Measurements from ENCODE around the gene ELAVL3. TPM values are rescaled to one million over a fixed set of nuclear protein-coding genes. Genes with fewer than 3 reads are reported as not detected.

The ELAVL3 gene
- not detected in 2 replicates for total RNA-seq

- no peak for DNase-seq (ENCODE audit: low read depth, low spot score)
Measured at GRCh38 chr19:11480715-11481533, at the start of gene ELAVL3. Gene ELAVL3, minus strand, starts transcription at chr19:11481046. Its CDS starts 438 bp downstream, at chr19:11480608.

GRCh38 chr19:11530432-11530831 is 49.6 kb upstream of the ELAVL3 start:
- DNase-seq (ENCODE audit: low read depth, low spot score) = peak; percentile 50

GRCh38 chr19:11528551-11529341 is 47.9 kb upstream of the ELAVL3 start, which contains the start of gene ECSIT:
Gene ECSIT, minus strand, starts transcription at chr19:11529134. Its CDS starts 9,964 bp downstream, at chr19:11519170.
- peak; percentile 95 for DNase-seq (ENCODE audit: low read depth, low spot score)

- DNase-seq (ENCODE audit: low read depth, low spot score) = no peak
Measured at GRCh38 chr19:11519138-11519537, 38.3 kb upstream of the ELAVL3 start.

GRCh38 chr19:11513946-11514345 is 33.1 kb upstream of the ELAVL3 start:
- no peak for DNase-seq (ENCODE audit: low read depth, low spot score)

GRCh38 chr19:11510444-11510843 is 29.6 kb upstream of the ELAVL3 start:
- no peak for DNase-seq (ENCODE audit: low read depth, low spot score)

GRCh38 chr19:11507370-11508078 is 26.7 kb upstream of the ELAVL3 start:
- DNase-seq (ENCODE audit: low read depth, low spot score) = no peak

- DNase-seq (ENCODE audit: low read depth, low spot score) = no peak
Measured at GRCh38 chr19:11506967-11507366, 26.1 kb upstream of the ELAVL3 start.

GRCh38 chr19:11506101-11506555 is 25.3 kb upstream of the ELAVL3 start:
- no peak for DNase-seq (ENCODE audit: low read depth, low spot score)

GRCh38 chr19:11505504-11506100 is 24.8 kb upstream of the ELAVL3 start, which contains the start of gene ZNF653:
Gene ZNF653, minus strand, starts transcription at chr19:11505839. Its CDS starts 53 bp downstream, at chr19:11505786.
- peak; percentile 76 for DNase-seq (ENCODE audit: low read depth, low spot score)

GRCh38 chr19:11505032-11505503 is 24.2 kb upstream of the ELAVL3 start:
- DNase-seq (ENCODE audit: low read depth, low spot score) = peak; percentile 81

GRCh38 chr19:11504502-11505031 is 23.7 kb upstream of the ELAVL3 start:
- DNase-seq (ENCODE audit: low read depth, low spot score) = no peak

GRCh38 chr19:11499890-11500420 is 19.1 kb upstream of the ELAVL3 start:
- no peak for DNase-seq (ENCODE audit: low read depth, low spot score)

GRCh38 chr19:11499220-11499726 is 18.4 kb upstream of the ELAVL3 start:
- DNase-seq (ENCODE audit: low read depth, low spot score) = no peak

GRCh38 chr19:11496391-11497163 is 15.7 kb upstream of the ELAVL3 start:
- peak; percentile 33 for DNase-seq (ENCODE audit: low read depth, low spot score)

- DNase-seq (ENCODE audit: low read depth, low spot score) = no peak
Measured at GRCh38 chr19:11495885-11496284, 15.0 kb upstream of the ELAVL3 start.

GRCh38 chr19:11495481-11495880 is 14.6 kb upstream of the ELAVL3 start:
- no peak for DNase-seq (ENCODE audit: low read depth, low spot score)

GRCh38 chr19:11494634-11495285 is 13.9 kb upstream of the ELAVL3 start:
- DNase-seq (ENCODE audit: low read depth, low spot score) = no peak

GRCh38 chr19:11489378-11489777 is 8.5 kb upstream of the ELAVL3 start:
- no peak for DNase-seq (ENCODE audit: low read depth, low spot score)

All from pulmonary artery endothelial cell (primary cell).